ENCODE results near the gene SHD. TPM values are rescaled to one million over a fixed set of nuclear protein-coding genes. Genes with fewer than 3 reads are reported as not detected.
"Not testable (repeated sequence)": the region's sequence is repeated elsewhere in the genome, so short reads cannot be mapped to it uniquely, and the experiment has no call there.

Gene SHD
- total RNA-seq, 1 donor from 2014 or later, result not detected

DNA sequence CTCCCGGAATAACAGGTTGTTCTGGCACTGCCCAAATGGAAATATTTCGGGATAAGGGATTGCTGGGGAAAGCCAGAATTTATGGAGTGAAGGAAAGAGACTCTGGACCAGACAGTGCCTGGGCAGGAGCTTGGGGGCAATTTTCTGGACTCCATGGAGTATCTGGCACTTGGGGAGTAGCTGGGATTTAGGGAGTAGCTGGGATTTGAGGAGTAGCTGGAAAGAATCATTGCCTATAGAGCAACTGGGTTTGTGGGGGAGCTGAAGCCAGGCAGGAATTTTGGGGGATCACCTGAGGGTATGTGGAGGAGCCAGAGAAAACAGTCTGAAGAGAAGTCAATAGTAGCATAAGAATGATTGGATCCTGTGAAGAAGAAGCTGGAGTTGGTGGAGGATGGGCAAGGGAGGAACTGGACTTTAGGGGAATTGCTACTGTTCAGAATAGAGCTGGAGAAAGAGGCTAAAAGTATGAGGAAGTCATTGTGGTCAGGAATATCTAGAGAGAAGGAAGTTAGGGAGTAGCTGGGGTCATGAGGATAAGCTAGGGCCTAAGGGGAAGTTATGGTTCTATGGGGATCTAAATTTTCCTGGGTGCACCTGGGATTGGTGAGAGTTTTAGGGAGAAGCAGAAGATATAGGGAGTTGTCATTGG is 40.1 kb downstream of the SHD start:
- intact Hi-C loops (cut with micrococcal nuclease), result no loop called here
- ATAC-seq, result no peak
- no peak for DNase-seq

- no peak for DNase-seq
- intact Hi-C loops (cut with micrococcal nuclease), result no loop called here
- no peak for ATAC-seq
Observed at GRCh38 chr19:4320419-4320818, 41.4 kb downstream of the SHD start.

- ATAC-seq (no peak), DNase-seq (no peak)
- intact Hi-C loops (cut with micrococcal nuclease), result no loop called here
Observed at GRCh38 chr19:4322942-4323665, 44.0 kb downstream of the SHD start.

GRCh38 chr19:4323692-4324091 is 44.6 kb downstream of the SHD start:
- ATAC-seq (no peak), DNase-seq (no peak)
- intact Hi-C loops (cut with micrococcal nuclease), result no loop called here

DNA sequence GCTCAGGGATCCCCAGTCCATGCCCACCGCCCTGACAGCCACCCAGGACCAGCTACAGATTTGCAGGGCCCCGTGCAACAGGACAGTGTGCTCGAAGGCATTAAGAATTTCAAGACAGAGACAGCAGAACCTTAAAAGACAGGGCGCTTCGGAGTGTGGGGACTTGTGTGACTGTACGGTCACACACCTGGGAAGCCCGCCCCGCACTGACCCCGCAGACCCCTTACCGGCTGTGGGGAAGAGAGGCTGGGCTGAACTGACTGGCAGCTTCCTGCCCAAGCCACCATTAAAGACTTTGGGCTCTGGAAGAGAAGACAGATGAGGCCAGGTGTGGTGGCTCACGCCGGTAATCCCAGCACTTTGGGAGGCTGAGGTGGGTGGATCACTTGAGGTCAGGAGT is 45.2 kb downstream of the SHD start:
- intact Hi-C loops (cut with micrococcal nuclease), result no loop called here
- ATAC-seq (no peak), DNase-seq (no peak)

- ATAC-seq (no peak), DNase-seq (no peak)
- intact Hi-C loops (cut with micrococcal nuclease), result no loop called here
Observed at GRCh38 chr19:4326215-4326836, 47.3 kb downstream of the SHD start.

- DNase-seq (no peak), ATAC-seq (no peak)
- intact Hi-C loops (cut with micrococcal nuclease), result no loop called here
Observed at GRCh38 chr19:4326837-4327251, 47.8 kb downstream of the SHD start.

- intact Hi-C loops (cut with micrococcal nuclease), result no loop called here
- ATAC-seq (peak; percentile 60), DNase-seq (peak; percentile 84)
Observed at GRCh38 chr19:4327252-4327876, 48.3 kb downstream of the SHD start.

DNA sequence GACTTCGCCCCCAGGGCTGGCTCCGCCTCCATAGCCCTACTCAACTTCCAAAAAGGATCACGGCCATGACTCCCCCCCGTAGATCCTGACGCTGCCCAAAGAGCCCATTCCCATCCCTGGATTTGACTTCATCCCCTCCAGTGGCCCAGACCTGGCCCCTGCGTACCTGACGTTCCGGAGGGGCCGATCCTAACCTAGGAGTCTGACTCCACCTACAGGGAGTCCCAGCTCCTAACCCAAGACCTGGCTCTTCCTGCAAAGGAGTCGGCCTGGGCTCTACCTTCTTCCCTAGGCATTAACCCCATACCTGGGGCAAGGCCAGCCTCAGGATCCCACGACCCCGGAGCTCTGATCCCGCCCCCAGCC is 48.8 kb downstream of the SHD start:
- DNase-seq, result no peak
- no peak for ATAC-seq
- intact Hi-C loops (cut with micrococcal nuclease), result no loop called here

GRCh38 chr19:4328243-4328990 is 49.4 kb downstream of the SHD start:
- intact Hi-C loops (cut with micrococcal nuclease), result no loop called here

GRCh38 chr19:4328991-4329681 is 50.1 kb downstream of the SHD start:
- intact Hi-C loops (cut with micrococcal nuclease); DNase-seq; ATAC-seq: not testable (repeated sequence)

More at GRCh38 chr19:4328243-4328990, 49.4 kb downstream of the SHD start:
- ATAC-seq, result peak; percentile 92
- DNase-seq, result peak; percentile 97

- DNase-seq (no peak), ATAC-seq (no peak)
- intact Hi-C loops (cut with micrococcal nuclease), result no loop called here
Observed at GRCh38 chr19:4329858-4330257, 50.8 kb downstream of the SHD start.

DNA sequence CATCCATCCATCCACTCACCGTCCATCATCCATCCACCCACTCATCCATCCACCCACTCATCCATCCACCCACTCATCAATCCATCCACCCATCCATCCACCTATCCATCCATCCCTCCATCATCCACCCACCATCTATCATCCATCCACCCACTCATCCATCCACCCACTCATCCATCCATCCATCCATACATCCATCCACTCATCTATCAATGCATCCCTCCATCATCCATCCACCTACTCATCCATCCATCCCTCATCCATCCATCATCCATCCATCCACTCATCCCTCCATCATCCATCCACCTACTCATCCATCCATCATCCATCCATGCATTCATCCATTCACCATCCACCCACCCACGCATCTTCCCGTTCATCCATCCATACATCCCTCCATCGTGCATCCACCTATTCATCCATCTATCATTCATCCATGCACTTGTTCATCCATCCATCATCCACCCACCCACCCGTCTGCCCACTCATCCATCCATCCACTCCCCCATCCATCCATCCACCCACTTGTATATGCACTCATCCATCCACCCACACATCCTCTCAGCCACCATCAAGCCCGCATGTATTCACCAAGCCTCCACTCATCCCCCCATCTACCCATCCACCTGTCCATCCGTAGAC is 56.0 kb downstream of the SHD start:
- intact Hi-C loops (cut with micrococcal nuclease), result no loop called here
- ATAC-seq, result no peak
- no peak for DNase-seq

- ATAC-seq (no peak), DNase-seq (peak; percentile 40)
- intact Hi-C loops (cut with micrococcal nuclease), result no loop called here
Observed at GRCh38 chr19:4337906-4338440, 58.9 kb downstream of the SHD start.

DNA sequence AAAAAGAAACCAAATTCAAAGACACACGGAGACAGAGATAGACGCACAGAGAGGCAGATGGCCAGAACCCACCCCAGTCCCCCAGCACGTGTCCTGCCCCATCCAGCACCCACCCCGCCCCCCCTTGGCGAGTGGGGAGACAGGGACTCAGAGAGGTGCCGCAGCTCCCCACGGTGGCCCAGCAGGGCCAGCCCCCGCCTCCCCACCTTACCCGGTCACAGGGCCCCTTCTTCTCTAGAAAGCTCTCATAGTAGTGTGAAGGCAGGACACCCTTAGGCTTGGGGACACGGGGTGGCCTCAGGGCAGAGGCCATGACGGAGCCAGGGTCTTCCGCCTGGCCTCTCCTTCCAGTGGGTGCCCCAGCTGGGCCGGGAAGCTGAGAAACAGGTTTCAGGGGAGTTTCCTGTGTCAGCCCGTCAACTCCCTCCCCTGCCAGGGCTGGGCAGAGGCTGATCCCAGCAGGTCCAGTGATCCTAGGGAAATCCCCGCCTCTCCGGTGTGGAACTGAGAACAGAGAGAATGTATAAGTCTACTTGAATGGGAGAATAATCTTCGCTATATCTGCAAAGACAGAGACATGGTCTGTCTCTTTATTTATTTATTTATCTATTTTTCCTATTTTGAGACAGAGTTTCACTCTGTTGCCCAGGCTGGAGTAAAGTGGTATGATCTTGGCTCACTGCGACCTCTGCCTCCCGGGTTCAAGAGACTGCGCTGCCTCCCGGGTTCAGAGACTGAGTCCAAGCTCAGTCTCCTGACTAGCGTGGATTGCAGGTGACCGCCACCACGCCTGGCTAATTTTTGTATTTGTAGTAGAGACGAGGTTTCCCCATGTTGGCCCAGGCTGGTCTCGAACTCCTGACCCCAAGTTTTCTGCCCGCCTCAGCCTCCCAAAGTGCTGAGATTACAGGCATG is 59.6 kb downstream of the SHD start, which contains the start of gene STAP2:
Gene STAP2 (minus strand): TSS at position 387 of the 915 bp plus-strand sequence. CDS start 74 bp downstream, at position 313.
- intact Hi-C loops (cut with micrococcal nuclease), result no loop called here
- ATAC-seq (no peak), DNase-seq (peak; percentile 31)

All from left ventricle myocardium superior (tissue), 1 donor.